ENCODE measurements around the gene PIP. TPM values are rescaled to one million over a fixed set of nuclear protein-coding genes. Genes with fewer than 3 reads are reported as not detected.
"Not testable (repeated sequence)": the region's sequence is repeated elsewhere in the genome, so short reads cannot be mapped to it uniquely, and the experiment has no call there.

Gene PIP
- total and polyA plus RNA-seq, 4 experiments from 2014 or later = not detected

GRCh38 chr7:143130541-143130940 lies 1.3 kb upstream of the PIP start:
- H3K4me1 ChIP-seq (ENCODE audit: insufficient read depth, low read length) = no peaks in the 10 kb centered on the region
- H3K36me3 Mint-ChIP-seq = peaks cover 0 to 2% of the 10 kb centered on the region in 2 donors
- H3K9me3 Mint-ChIP-seq = peaks cover 0 to 18% (median 11%) of the 10 kb centered on the region in 8 donors
- no peak for DNase-seq
- CTCF ChIA-PET (ENCODE audit: partially characterized antibody) = no interaction called here
- H3K27me3 Mint-ChIP-seq = peaks cover 18 to 26% of the 10 kb centered on the region in 2 donors
- no peaks in the 10 kb centered on the region for H3K36me3 ChIP-seq (ENCODE audit: insufficient read depth, low read length)
- intact Hi-C loops (cut with micrococcal nuclease) = no loop called here
- POLR2A ChIA-PET (ENCODE audit: partially characterized antibody) = no interaction called here
- H3K9me3 ChIP-seq (ENCODE audit: control insufficient read depth in 1 of 2, low read length in 2 of 2) = peaks cover 0 to 4% of the 10 kb centered on the region in 2 donors
- no peak overlapping the region for H3K4me3 ChIP-seq (ENCODE audit: low read length in 2 of 2)
- no peak overlapping the region for H3K4me3 Mint-ChIP-seq
- H3K27me3 ChIP-seq (ENCODE audit: insufficient read depth, low read length) = no peaks in the 10 kb centered on the region
- no peak overlapping the region for H3K27ac Mint-ChIP-seq
- H3K27ac ChIP-seq (ENCODE audit: low read depth, low read length) = no peak overlapping the region
- no peaks in the 10 kb centered on the region for H3K4me1 Mint-ChIP-seq

- intact Hi-C loops (cut with micrococcal nuclease) = no loop called here
These were observed 15.2 kb downstream of the PIP start for GRCh38 chr7:143147070-143147469.

GRCh38 chr7:143148050-143148449 lies 16.2 kb downstream of the PIP start:
- no peaks in the 10 kb centered on the region for H3K27me3 ChIP-seq (ENCODE audit: insufficient read depth, low read length)
- no peak overlapping the region for H3K27ac ChIP-seq (ENCODE audit: low read depth, low read length)
- DNase-seq = no peak
- no peak overlapping the region for H3K4me3 ChIP-seq (ENCODE audit: low read length in 2 of 2)
- Mint-ChIP-seq H3K4me1 (no peaks in the 10 kb centered on the region), H3K27me3 (peaks cover 2 to 8% of the 10 kb centered on the region in 2 donors), H3K9me3 (peaks cover 0 to 22% (median 7%) of the 10 kb centered on the region in 8 donors), H3K36me3 (no peaks in the 10 kb centered on the region), H3K4me3 (no peak overlapping the region), H3K27ac (no peak overlapping the region)
- H3K9me3 ChIP-seq (ENCODE audit: control insufficient read depth in 1 of 2, low read length in 2 of 2) = no peaks in the 10 kb centered on the region
- CTCF ChIA-PET (ENCODE audit: partially characterized antibody) = no interaction called here
- H3K4me1 ChIP-seq (ENCODE audit: insufficient read depth, low read length) = no peaks in the 10 kb centered on the region
- POLR2A ChIA-PET (ENCODE audit: partially characterized antibody) = no interaction called here
- intact Hi-C loops (cut with micrococcal nuclease) = no loop called here
- H3K36me3 ChIP-seq (ENCODE audit: insufficient read depth, low read length) = no peaks in the 10 kb centered on the region

More at GRCh38 chr7:143147070-143147469, 15.2 kb downstream of the PIP start:
- no peak overlapping the region for H3K4me3 ChIP-seq (ENCODE audit: low read length in 2 of 2)
- no peaks in the 10 kb centered on the region for H3K4me1 ChIP-seq (ENCODE audit: insufficient read depth, low read length)
- H3K27me3 ChIP-seq (ENCODE audit: insufficient read depth, low read length) = no peaks in the 10 kb centered on the region
- no peak overlapping the region for H3K27ac Mint-ChIP-seq
- no peaks in the 10 kb centered on the region for H3K4me1 Mint-ChIP-seq
- H3K9me3 ChIP-seq (ENCODE audit: control insufficient read depth in 1 of 2, low read length in 2 of 2) = no peaks in the 10 kb centered on the region
- peaks cover 0 to 22% (median 7%) of the 10 kb centered on the region in 8 donors for H3K9me3 Mint-ChIP-seq
- no peak overlapping the region for H3K27ac ChIP-seq (ENCODE audit: low read depth, low read length)
- H3K36me3 Mint-ChIP-seq = no peaks in the 10 kb centered on the region
- ChIA-PET POLR2A (ENCODE audit: partially characterized antibody) (no interaction called here), CTCF (ENCODE audit: partially characterized antibody) (no interaction called here)
- H3K4me3 Mint-ChIP-seq = no peak overlapping the region
- no peak for DNase-seq
- H3K36me3 ChIP-seq (ENCODE audit: insufficient read depth, low read length) = no peaks in the 10 kb centered on the region
- peaks cover 2 to 8% of the 10 kb centered on the region in 2 donors for H3K27me3 Mint-ChIP-seq

GRCh38 chr7:143148651-143149050 lies 16.8 kb downstream of the PIP start:
- Mint-ChIP-seq H3K27ac (no peak overlapping the region), H3K27me3 (peaks cover 2 to 8% of the 10 kb centered on the region in 2 donors), H3K4me3 (no peak overlapping the region), H3K9me3 (peaks cover 0 to 22% (median 7%) of the 10 kb centered on the region in 8 donors), H3K4me1 (no peaks in the 10 kb centered on the region), H3K36me3 (no peaks in the 10 kb centered on the region)
- Histone ChIP-seq H3K4me3 (ENCODE audit: low read length in 2 of 2) (no peak overlapping the region), H3K9me3 (ENCODE audit: control insufficient read depth in 1 of 2, low read length in 2 of 2) (no peaks in the 10 kb centered on the region), H3K36me3 (ENCODE audit: insufficient read depth, low read length) (no peaks in the 10 kb centered on the region), H3K4me1 (ENCODE audit: insufficient read depth, low read length) (no peaks in the 10 kb centered on the region), H3K27me3 (ENCODE audit: insufficient read depth, low read length) (no peaks in the 10 kb centered on the region), H3K27ac (ENCODE audit: low read depth, low read length) (no peak overlapping the region)
- DNase-seq = no peak
- CTCF ChIA-PET (ENCODE audit: partially characterized antibody) = no interaction called here
- intact Hi-C loops (cut with micrococcal nuclease) = no loop called here
- POLR2A ChIA-PET (ENCODE audit: partially characterized antibody) = no interaction called here

- intact Hi-C loops (cut with micrococcal nuclease); DNase-seq; H3K4me1 ChIP-seq (ENCODE audit: insufficient read depth, low read length); H3K36me3 Mint-ChIP-seq; H3K4me1 Mint-ChIP-seq; H3K9me3 ChIP-seq (ENCODE audit: control insufficient read depth in 1 of 2, low read length in 2 of 2); H3K27me3 Mint-ChIP-seq; H3K27ac ChIP-seq (ENCODE audit: low read depth, low read length); H3K27me3 ChIP-seq (ENCODE audit: insufficient read depth, low read length); H3K4me3 ChIP-seq (ENCODE audit: low read length in 2 of 2); H3K4me3 Mint-ChIP-seq; POLR2A ChIA-PET (ENCODE audit: partially characterized antibody); H3K27ac Mint-ChIP-seq; H3K36me3 ChIP-seq (ENCODE audit: insufficient read depth, low read length); CTCF ChIA-PET (ENCODE audit: partially characterized antibody): not testable (repeated sequence)
- peaks cover 0 to 22% (median 7%) of the 10 kb centered on the region in 8 donors for H3K9me3 Mint-ChIP-seq
These were observed 18.8 kb downstream of the PIP start for GRCh38 chr7:143150696-143151095.

GRCh38 chr7:143158617-143159016 lies 26.7 kb downstream of the PIP start:
- H3K36me3 Mint-ChIP-seq; DNase-seq; CTCF ChIA-PET (ENCODE audit: partially characterized antibody); H3K27ac Mint-ChIP-seq; H3K4me1 ChIP-seq (ENCODE audit: insufficient read depth, low read length); H3K4me3 ChIP-seq (ENCODE audit: low read length in 2 of 2); H3K4me3 Mint-ChIP-seq; H3K27ac ChIP-seq (ENCODE audit: low read depth, low read length); intact Hi-C loops (cut with micrococcal nuclease); H3K9me3 ChIP-seq (ENCODE audit: control insufficient read depth in 1 of 2, low read length in 2 of 2); H3K27me3 Mint-ChIP-seq; H3K27me3 ChIP-seq (ENCODE audit: insufficient read depth, low read length); H3K36me3 ChIP-seq (ENCODE audit: insufficient read depth, low read length); H3K4me1 Mint-ChIP-seq; POLR2A ChIA-PET (ENCODE audit: partially characterized antibody): not testable (repeated sequence)
- H3K9me3 Mint-ChIP-seq = peaks cover 0 to 10% (median 4%) of the 10 kb centered on the region in 8 donors

- H3K36me3 ChIP-seq (ENCODE audit: insufficient read depth, low read length) = no peaks in the 10 kb centered on the region
- no peak for DNase-seq
- ChIA-PET POLR2A (ENCODE audit: partially characterized antibody) (no interaction called here), CTCF (ENCODE audit: partially characterized antibody) (no interaction called here)
- no peaks in the 10 kb centered on the region for H3K4me1 ChIP-seq (ENCODE audit: insufficient read depth, low read length)
- Mint-ChIP-seq H3K4me1 (no peaks in the 10 kb centered on the region), H3K4me3 (no peak overlapping the region), H3K9me3 (peaks cover 0 to 17% (median 4%) of the 10 kb centered on the region in 8 donors), H3K27me3 (peaks cover 12 to 18% of the 10 kb centered on the region in 2 donors), H3K36me3 (no peaks in the 10 kb centered on the region), H3K27ac (no peak overlapping the region)
- no peaks in the 10 kb centered on the region for H3K27me3 ChIP-seq (ENCODE audit: insufficient read depth, low read length)
- no peak overlapping the region for H3K27ac ChIP-seq (ENCODE audit: low read depth, low read length)
- H3K4me3 ChIP-seq (ENCODE audit: low read length in 2 of 2) = no peak overlapping the region
- intact Hi-C loops (cut with micrococcal nuclease) = no loop called here
- H3K9me3 ChIP-seq (ENCODE audit: control insufficient read depth in 1 of 2, low read length in 2 of 2) = no peaks in the 10 kb centered on the region
These were observed 39.8 kb downstream of the PIP start for GRCh38 chr7:143171697-143172096.

- ChIA-PET POLR2A (ENCODE audit: partially characterized antibody) (no interaction called here), CTCF (ENCODE audit: partially characterized antibody) (no interaction called here)
- peak overlapping the region in 1 of 8 donors; percentile 26 for H3K4me3 Mint-ChIP-seq
- intact Hi-C loops (cut with micrococcal nuclease) = no loop called here
- no peaks in the 10 kb centered on the region for H3K27me3 ChIP-seq (ENCODE audit: insufficient read depth, low read length)
- H3K4me1 ChIP-seq (ENCODE audit: insufficient read depth, low read length) = no peaks in the 10 kb centered on the region
- H3K36me3 Mint-ChIP-seq = no peaks in the 10 kb centered on the region
- no peaks in the 10 kb centered on the region for H3K9me3 ChIP-seq (ENCODE audit: control insufficient read depth in 1 of 2, low read length in 2 of 2)
- H3K27me3 Mint-ChIP-seq = peaks cover 12 to 16% of the 10 kb centered on the region in 2 donors
- no peak for DNase-seq
- H3K27ac Mint-ChIP-seq = no peak overlapping the region
- H3K4me3 ChIP-seq (ENCODE audit: low read length in 2 of 2) = no peak overlapping the region
- no peaks in the 10 kb centered on the region for H3K4me1 Mint-ChIP-seq
- no peak overlapping the region for H3K27ac ChIP-seq (ENCODE audit: low read depth, low read length)
- H3K36me3 ChIP-seq (ENCODE audit: insufficient read depth, low read length) = no peaks in the 10 kb centered on the region
- H3K9me3 Mint-ChIP-seq = peaks cover 0 to 18% (median 5%) of the 10 kb centered on the region in 8 donors
These were observed 40.5 kb downstream of the PIP start for GRCh38 chr7:143172354-143172753.
